ENCODE data around the gene MED9. TPM values are rescaled to one million over a fixed set of nuclear protein-coding genes. Genes with fewer than 3 reads are reported as not detected.

MED9 gene
- total and polyA plus RNA-seq, 10 of the 15 experiments (the other 5 are each of a cell fraction or from before 2014, with no cell fraction given), result 1.5 to 22.4 (median 14.8) TPM

DNA sequence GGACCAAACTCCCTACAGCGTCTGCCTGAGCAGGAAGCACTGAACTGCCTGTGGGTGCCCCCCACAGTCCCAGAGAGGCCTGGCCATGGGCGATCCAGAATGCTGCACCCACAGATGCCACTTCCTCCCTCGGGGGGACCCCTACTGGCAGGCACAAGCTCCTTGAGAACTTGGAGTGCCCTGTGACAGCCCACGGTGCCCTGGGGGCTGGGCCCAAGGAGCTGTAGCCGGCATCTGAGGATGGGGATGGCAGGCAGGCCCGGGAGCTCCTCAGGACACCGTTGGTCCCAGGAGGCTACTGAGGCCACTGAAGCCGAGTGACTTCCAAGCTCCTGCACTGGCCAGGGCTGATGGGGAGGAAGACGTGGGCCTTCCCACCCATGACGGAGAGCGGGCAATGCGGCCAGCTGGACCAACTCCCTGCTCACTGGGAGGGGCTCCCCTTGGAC is 34.5 kb downstream of the MED9 start (continued):
- TF ChIP-seq, protein P1, sequence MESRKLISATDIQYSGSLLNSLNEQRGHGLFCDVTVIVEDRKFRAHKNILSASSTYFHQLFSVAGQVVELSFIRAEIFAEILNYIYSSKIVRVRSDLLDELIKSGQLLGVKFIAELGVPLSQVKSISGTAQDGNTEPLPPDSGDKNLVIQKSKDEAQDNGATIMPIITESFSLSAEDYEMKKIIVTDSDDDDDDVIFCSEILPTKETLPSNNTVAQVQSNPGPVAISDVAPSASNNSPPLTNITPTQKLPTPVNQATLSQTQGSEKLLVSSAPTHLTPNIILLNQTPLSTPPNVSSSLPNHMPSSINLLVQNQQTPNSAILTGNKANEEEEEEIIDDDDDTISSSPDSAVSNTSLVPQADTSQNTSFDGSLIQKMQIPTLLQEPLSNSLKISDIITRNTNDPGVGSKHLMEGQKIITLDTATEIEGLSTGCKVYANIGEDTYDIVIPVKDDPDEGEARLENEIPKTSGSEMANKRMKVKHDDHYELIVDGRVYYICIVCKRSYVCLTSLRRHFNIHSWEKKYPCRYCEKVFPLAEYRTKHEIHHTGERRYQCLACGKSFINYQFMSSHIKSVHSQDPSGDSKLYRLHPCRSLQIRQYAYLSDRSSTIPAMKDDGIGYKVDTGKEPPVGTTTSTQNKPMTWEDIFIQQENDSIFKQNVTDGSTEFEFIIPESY (IDR thresholded peaks at IDR 0.05), result no peak
- TF ChIP-seq STAT1 (conservative IDR thresholded peaks at IDR 0.05), result no peak
- TF ChIP-seq, protein P2, sequence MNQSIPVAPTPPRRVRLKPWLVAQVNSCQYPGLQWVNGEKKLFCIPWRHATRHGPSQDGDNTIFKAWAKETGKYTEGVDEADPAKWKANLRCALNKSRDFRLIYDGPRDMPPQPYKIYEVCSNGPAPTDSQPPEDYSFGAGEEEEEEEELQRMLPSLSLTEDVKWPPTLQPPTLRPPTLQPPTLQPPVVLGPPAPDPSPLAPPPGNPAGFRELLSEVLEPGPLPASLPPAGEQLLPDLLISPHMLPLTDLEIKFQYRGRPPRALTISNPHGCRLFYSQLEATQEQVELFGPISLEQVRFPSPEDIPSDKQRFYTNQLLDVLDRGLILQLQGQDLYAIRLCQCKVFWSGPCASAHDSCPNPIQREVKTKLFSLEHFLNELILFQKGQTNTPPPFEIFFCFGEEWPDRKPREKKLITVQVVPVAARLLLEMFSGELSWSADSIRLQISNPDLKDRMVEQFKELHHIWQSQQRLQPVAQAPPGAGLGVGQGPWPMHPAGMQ (IDR thresholded peaks at IDR 0.05; ENCODE audit: borderline replicate concordance), result no peak
- TF ChIP-seq, protein P3, sequence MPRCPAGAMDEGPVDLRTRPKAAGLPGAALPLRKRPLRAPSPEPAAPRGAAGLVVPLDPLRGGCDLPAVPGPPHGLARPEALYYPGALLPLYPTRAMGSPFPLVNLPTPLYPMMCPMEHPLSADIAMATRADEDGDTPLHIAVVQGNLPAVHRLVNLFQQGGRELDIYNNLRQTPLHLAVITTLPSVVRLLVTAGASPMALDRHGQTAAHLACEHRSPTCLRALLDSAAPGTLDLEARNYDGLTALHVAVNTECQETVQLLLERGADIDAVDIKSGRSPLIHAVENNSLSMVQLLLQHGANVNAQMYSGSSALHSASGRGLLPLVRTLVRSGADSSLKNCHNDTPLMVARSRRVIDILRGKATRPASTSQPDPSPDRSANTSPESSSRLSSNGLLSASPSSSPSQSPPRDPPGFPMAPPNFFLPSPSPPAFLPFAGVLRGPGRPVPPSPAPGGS (IDR thresholded peaks at IDR 0.05; ENCODE audit: borderline replicate concordance, insufficient read depth, low read depth, low read length, poor library complexity, severe bottlenecking), result no peak
- TF ChIP-seq, protein P4, sequence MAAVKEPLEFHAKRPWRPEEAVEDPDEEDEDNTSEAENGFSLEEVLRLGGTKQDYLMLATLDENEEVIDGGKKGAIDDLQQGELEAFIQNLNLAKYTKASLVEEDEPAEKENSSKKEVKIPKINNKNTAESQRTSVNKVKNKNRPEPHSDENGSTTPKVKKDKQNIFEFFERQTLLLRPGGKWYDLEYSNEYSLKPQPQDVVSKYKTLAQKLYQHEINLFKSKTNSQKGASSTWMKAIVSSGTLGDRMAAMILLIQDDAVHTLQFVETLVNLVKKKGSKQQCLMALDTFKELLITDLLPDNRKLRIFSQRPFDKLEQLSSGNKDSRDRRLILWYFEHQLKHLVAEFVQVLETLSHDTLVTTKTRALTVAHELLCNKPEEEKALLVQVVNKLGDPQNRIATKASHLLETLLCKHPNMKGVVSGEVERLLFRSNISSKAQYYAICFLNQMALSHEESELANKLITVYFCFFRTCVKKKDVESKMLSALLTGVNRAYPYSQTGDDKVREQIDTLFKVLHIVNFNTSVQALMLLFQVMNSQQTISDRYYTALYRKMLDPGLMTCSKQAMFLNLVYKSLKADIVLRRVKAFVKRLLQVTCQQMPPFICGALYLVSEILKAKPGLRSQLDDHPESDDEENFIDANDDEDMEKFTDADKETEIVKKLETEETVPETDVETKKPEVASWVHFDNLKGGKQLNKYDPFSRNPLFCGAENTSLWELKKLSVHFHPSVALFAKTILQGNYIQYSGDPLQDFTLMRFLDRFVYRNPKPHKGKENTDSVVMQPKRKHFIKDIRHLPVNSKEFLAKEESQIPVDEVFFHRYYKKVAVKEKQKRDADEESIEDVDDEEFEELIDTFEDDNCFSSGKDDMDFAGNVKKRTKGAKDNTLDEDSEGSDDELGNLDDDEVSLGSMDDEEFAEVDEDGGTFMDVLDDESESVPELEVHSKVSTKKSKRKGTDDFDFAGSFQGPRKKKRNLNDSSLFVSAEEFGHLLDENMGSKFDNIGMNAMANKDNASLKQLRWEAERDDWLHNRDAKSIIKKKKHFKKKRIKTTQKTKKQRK (IDR thresholded peaks at IDR 0.05; ENCODE audit: low read depth, low read length), result no peak
